NCI-H187 treated with DMSO at 0.1 percent for 48 hours (cell line): Measurements from ENCODE around the gene CAMK1G.

Experiments used
- DNase-seq: peaks from one replicate; lab custom pipeline; 2025; lab: John Stamatoyannopoulos, UW

The CAMK1G gene

GRCh38 chr1:209635850-209636249 is 52.3 kb downstream of the CAMK1G start:
- DNase-seq, result no peak

- no peak for DNase-seq
These were observed 58.3 kb downstream of the CAMK1G start for GRCh38 chr1:209641832-209642172.

- no peak for DNase-seq
These were observed 59.3 kb downstream of the CAMK1G start for GRCh38 chr1:209642816-209643215.

- DNase-seq, result no peak
These were observed 59.9 kb downstream of the CAMK1G start for GRCh38 chr1:209643285-209644020.

- no peak for DNase-seq
These were observed 62.3 kb downstream of the CAMK1G start for GRCh38 chr1:209645574-209646452.

GRCh38 chr1:209646558-209646957 is 63.0 kb downstream of the CAMK1G start:
- DNase-seq, result no peak

- no peak for DNase-seq
These were observed 63.6 kb downstream of the CAMK1G start for GRCh38 chr1:209647156-209647555.

- no peak for DNase-seq
These were observed 64.8 kb downstream of the CAMK1G start for GRCh38 chr1:209648346-209648745.

- DNase-seq, result no peak
These were observed 65.6 kb downstream of the CAMK1G start for GRCh38 chr1:209648931-209649776.

GRCh38 chr1:209650454-209650853 is 66.9 kb downstream of the CAMK1G start:
- no peak for DNase-seq

- DNase-seq, result no peak
These were observed 67.6 kb downstream of the CAMK1G start for GRCh38 chr1:209651138-209651587.

- DNase-seq, result no peak
These were observed 68.7 kb downstream of the CAMK1G start, which contains the start of gene LAMB3 for GRCh38 chr1:209652121-209652735. TSS of gene LAMB3 (minus strand) at chr1:209652425. CDS start at chr1:209650944, 1,481 bp downstream.

- DNase-seq, result no peak
These were observed 69.4 kb downstream of the CAMK1G start for GRCh38 chr1:209652873-209653401.

- no peak for DNase-seq
These were observed 70.4 kb downstream of the CAMK1G start for GRCh38 chr1:209653915-209654351.

- no peak for DNase-seq
These were observed 72.1 kb downstream of the CAMK1G start for GRCh38 chr1:209655411-209656231.

- DNase-seq, result no peak
These were observed 73.8 kb downstream of the CAMK1G start for GRCh38 chr1:209657140-209657879.

GRCh38 chr1:209657918-209658317 is 74.4 kb downstream of the CAMK1G start:
- no peak for DNase-seq

- no peak for DNase-seq
These were observed 76.4 kb downstream of the CAMK1G start for GRCh38 chr1:209659909-209660308.

- no peak for DNase-seq
These were observed 77.6 kb downstream of the CAMK1G start for GRCh38 chr1:209661071-209661470.

GRCh38 chr1:209662879-209663327 is 79.4 kb downstream of the CAMK1G start:
- no peak for DNase-seq
